ENCODE results near the gene NECTIN2. TPM values are rescaled to one million over a fixed set of nuclear protein-coding genes. Genes with fewer than 3 reads are reported as not detected.

The NECTIN2 gene
- polyA plus RNA-seq, 2 of the 4 experiments (the other 2 are of a cell fraction), result 69.4 to 89.6 TPM

DNA sequence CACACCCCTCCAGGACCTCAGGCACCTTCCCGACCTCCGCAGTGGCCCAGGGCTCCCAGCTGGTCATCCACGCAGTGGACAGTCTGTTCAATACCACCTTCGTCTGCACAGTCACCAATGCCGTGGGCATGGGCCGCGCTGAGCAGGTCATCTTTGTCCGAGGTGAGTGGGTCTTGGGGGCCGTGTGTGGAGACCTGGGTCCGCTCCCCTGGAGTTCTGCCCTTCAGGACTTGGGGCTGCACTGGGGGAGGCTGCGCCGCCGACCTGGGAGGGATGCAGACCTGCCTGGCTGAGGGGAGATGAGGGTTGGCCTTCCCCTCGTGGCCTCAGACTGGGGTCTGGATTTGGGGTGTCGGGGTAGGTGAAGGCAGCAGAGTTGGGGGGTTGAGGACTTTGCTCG, 28.2 kb downstream of the NECTIN2 start:
- Histone ChIP-seq H3K4me3 (no peak overlapping the region), H3K9me3 (no peaks in the 10 kb centered on the region), H3K4me1 (no peaks in the 10 kb centered on the region), H3K27ac (no peak overlapping the region), H3K4me2 (no peak overlapping the region)
- FAIRE-seq (no peak), DNase-seq (ENCODE audit: low read depth in 1 of 2, low spot score in 1 of 2) (no peak), ATAC-seq (no peak)
- TF ChIP-seq EHMT2 (IDR thresholded peaks at IDR 0.05; ENCODE audit: low read depth) (no peak), TP53 (CRISPR knock-in tag; IDR thresholded peaks at IDR 0.05) (no peak), ZC3H11A (IDR thresholded peaks at IDR 0.05) (no peak), HOXA7 (CRISPR knock-in tag; IDR thresholded peaks at IDR 0.05) (no peak), EP300 (IDR thresholded peaks at IDR 0.05) (no peak), BCL3 (IDR thresholded peaks at IDR 0.05) (no peak), RFX5 (IDR thresholded peaks at IDR 0.05) (no peak), FOSB (CRISPR knock-in tag; IDR thresholded peaks at IDR 0.05) (no peak), HEYL (CRISPR knock-in tag; IDR thresholded peaks at IDR 0.05) (no peak), POLR2AphosphoS2 (conservative IDR thresholded peaks at IDR 0.05; ENCODE audit: low read length) (no peak)
- TF ChIP-seq, protein P1, sequence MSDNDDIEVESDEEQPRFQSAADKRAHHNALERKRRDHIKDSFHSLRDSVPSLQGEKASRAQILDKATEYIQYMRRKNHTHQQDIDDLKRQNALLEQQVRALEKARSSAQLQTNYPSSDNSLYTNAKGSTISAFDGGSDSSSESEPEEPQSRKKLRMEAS (IDR thresholded peaks at IDR 0.05), result no peak
- CTCF ChIA-PET, result interaction anchor here (0.7 to 1.6 kb wide), 4 partner anchors 10 to 30 kb away, joined by 3 to 4 read pairs (median 4); no protein-coding TSS in a partner anchor
- WGBS (ENCODE audit: missing lambda C conversion rate), result 89% methylated on average over 16 of the region's 16 CpGs
- POLR2A ChIA-PET, result no interaction called here

- no peaks in the 10 kb centered on the region for H3K9me3 ChIP-seq
- CTCF ChIA-PET, result interaction anchor here (0.6 to 2.1 kb wide), 9 partner anchors 9 to 289 kb away, joined by 3 to 7 read pairs (median 4); partner anchors contain the start of gene APOE
- no peak for ATAC-seq
- POLR2A ChIA-PET, result no interaction called here
- H3K4me3 ChIP-seq, result no peak overlapping the region
- 74% methylated on average over 22 of the region's 22 CpGs for WGBS (ENCODE audit: missing lambda C conversion rate)
- TF ChIP-seq HEYL (CRISPR knock-in tag; IDR thresholded peaks at IDR 0.05) (no peak), EHF (CRISPR knock-in tag; IDR thresholded peaks at IDR 0.05) (no peak), NR3C1 (IDR thresholded peaks at IDR 0.05) (no peak), ZFP36 (IDR thresholded peaks at IDR 0.05; ENCODE audit: borderline replicate concordance, partially characterized antibody) (no peak), GATA3 (IDR thresholded peaks at IDR 0.05; ENCODE audit: borderline replicate concordance) (no peak), RNF2 (IDR thresholded peaks at IDR 0.05; ENCODE audit: borderline replicate concordance, low read depth) (no peak), POLR2AphosphoS2 (conservative IDR thresholded peaks at IDR 0.05; ENCODE audit: low read length) (no peak), MAZ (IDR thresholded peaks at IDR 0.05; ENCODE audit: borderline replicate concordance, low read depth, low read length) (no peak), HDAC2 (IDR thresholded peaks at IDR 0.05) (no peak), CBX8 (IDR thresholded peaks at IDR 0.05) (no peak), TFCP2L1 (CRISPR knock-in tag; IDR thresholded peaks at IDR 0.05) (no peak), JUNB (IDR thresholded peaks at IDR 0.05) (no peak), PBX3 (IDR thresholded peaks at IDR 0.05) (no peak), PHF8 (IDR thresholded peaks at IDR 0.05; ENCODE audit: borderline replicate concordance, low read depth) (no peak)
- TF ChIP-seq, protein P1 (IDR thresholded peaks at IDR 0.05), result no peak
- TF ChIP-seq, protein P2, sequence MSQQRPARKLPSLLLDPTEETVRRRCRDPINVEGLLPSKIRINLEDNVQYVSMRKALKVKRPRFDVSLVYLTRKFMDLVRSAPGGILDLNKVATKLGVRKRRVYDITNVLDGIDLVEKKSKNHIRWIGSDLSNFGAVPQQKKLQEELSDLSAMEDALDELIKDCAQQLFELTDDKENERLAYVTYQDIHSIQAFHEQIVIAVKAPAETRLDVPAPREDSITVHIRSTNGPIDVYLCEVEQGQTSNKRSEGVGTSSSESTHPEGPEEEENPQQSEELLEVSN (IDR thresholded peaks at IDR 0.05; ENCODE audit: borderline replicate concordance, low read depth), result no peak
- H3K4me1 ChIP-seq, result no peaks in the 10 kb centered on the region
- no peak for FAIRE-seq
- no peak for DNase-seq (ENCODE audit: low read depth in 1 of 2, low spot score in 1 of 2)
- H3K27ac ChIP-seq, result no peak overlapping the region
- no peak overlapping the region for H3K4me2 ChIP-seq
Observed at GRCh38 chr19:44875666-44876451, 29.8 kb downstream of the NECTIN2 start.
